Measurements from ENCODE around the gene ARHGEF10L. TPM values are rescaled to one million over a fixed set of nuclear protein-coding genes. Genes with fewer than 3 reads are reported as not detected.

Gene ARHGEF10L
- total RNA-seq, 1 donor, result 16.8 TPM

DNA sequence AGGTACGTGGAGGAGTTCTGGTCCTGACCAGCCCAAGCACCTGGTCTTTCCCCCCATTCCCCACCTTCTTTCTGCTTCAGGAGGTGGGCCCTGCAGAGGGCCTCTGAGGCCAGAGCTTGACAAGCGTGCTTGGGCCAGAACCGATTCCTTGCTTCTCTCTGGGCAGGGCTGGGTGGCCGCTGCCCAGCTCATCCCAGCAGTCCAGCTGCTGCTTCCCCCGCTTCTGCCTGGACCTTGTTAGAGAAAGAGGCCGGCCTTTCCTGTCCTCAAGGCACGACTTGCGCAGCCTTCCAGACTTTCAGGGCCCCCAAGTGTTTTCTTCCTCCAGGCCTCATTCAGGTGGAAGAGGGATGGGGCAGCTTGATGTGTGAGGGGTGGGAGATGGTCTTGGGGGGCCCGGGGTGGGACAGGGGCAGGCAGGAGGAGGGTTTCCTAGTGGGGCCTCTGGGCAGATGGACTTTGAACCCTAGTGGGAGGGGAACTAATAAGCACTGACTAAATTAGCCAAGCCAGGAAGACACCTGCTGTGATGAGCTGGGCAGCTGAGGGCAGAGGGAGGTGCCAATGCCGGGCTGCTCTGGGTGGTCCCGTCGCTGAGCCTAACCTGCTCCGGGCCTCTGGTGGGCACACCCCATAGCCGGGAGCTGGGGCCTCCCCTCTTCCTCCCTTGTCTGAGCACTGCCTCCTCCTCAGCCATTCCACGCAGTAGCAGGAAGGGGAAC is 36.5 kb downstream of the ARHGEF10L start:
- TF ChIP-seq, protein P1, sequence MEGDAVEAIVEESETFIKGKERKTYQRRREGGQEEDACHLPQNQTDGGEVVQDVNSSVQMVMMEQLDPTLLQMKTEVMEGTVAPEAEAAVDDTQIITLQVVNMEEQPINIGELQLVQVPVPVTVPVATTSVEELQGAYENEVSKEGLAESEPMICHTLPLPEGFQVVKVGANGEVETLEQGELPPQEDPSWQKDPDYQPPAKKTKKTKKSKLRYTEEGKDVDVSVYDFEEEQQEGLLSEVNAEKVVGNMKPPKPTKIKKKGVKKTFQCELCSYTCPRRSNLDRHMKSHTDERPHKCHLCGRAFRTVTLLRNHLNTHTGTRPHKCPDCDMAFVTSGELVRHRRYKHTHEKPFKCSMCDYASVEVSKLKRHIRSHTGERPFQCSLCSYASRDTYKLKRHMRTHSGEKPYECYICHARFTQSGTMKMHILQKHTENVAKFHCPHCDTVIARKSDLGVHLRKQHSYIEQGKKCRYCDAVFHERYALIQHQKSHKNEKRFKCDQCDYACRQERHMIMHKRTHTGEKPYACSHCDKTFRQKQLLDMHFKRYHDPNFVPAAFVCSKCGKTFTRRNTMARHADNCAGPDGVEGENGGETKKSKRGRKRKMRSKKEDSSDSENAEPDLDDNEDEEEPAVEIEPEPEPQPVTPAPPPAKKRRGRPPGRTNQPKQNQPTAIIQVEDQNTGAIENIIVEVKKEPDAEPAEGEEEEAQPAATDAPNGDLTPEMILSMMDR (IDR thresholded peaks at IDR 0.05; ENCODE audit: insufficient read depth, low read depth, low read length), result no peak
- no peak overlapping the region for H3K4me3 ChIP-seq (ENCODE audit: low read depth, low read length)
- DNase-seq (ENCODE audit: low read depth), result no peak

DNA sequence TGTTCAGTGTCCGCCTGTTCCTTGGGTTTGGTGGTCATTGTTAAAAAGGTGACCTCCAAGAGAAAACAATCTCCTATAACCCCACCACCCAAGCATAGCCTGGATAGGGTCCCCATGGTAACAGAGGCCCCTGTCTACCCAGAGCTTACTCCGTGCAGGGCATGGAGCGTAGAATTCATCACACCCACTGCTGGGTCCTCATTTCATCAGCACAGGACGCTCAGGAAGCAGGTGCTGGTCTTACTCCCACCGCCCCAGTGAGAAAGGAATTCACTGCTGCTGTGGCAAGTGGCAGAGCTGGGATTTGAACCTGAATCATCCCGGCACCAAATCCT is 37.0 kb downstream of the ARHGEF10L start:
- no peak for DNase-seq (ENCODE audit: low read depth)
- TF ChIP-seq, protein P1 (IDR thresholded peaks at IDR 0.05; ENCODE audit: insufficient read depth, low read depth, low read length), result no peak
- H3K4me3 ChIP-seq (ENCODE audit: low read depth, low read length), result no peak overlapping the region

DNA sequence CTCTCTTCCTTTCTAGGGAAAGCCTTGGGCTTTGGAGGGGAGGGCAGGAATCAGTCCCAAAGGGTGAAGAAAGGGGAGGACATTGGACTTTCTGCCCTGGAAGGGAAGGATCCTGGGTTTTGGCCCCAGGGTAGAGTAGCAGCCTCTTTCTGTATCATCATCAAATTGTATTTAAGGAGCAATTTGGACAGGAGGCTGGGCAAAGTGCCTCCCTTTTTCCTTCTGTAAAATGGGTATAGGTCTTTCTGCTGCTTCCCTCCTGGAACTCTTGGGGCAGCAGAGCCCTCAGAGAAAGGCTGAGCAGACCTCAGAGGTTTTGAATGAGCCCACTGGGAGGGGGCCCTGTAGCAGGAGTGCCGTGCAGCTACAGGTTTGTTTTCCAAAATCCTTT is 38.4 kb downstream of the ARHGEF10L start:
- no peak for DNase-seq (ENCODE audit: low read depth)
- no peak overlapping the region for H3K4me3 ChIP-seq (ENCODE audit: low read depth, low read length)
- TF ChIP-seq, protein P1 (IDR thresholded peaks at IDR 0.05; ENCODE audit: insufficient read depth, low read depth, low read length), result no peak

DNA sequence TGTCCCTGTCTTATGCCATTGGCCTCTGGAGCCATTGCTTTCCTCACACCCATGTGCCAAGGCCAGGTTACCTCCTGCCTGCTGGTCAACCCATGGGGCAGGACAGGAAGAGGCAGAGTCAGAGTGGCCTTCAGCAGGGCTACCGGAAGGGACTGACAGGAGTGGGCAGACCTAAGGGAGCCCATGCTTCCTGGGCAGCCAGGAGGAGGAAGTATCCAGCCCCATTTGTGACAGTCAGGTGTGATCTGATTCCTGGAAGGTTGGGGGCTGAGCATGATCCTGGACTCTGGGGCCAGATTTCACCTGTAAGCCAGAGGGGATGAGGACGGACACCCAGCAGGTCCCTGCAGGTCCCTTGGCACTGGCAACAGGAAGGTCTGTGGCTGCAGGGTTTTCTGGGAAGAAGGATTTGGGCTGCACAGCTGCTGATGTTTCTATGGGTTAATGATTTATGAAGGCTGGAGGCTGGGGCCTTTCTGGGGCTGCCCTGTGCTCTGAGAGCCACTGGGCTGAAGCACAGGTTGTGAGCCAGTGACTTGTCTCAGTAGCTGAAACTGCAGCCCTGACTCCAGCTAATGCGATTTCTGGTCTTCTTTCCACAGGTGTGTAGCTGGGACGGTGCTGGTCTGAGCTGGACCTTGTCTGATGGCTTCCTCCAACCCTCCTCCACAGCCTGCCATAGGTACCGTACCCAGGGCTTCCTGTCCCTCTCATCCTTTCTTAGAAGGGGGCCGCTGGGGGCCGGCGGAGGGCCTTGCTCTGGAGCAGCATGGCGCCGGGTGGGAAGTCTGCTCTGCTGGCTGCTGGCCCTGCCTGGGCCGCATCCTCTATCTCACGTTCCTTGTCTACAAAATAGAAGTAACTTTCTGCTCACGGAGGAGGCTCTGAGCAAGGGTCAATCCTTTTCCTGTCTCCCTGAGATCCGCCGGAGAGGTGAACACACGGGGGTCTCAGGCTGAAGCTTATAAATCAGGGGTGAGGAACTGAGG is 40.7 kb downstream of the ARHGEF10L start:
- H3K4me3 ChIP-seq (ENCODE audit: low read depth, low read length), result no peak overlapping the region
- no peak for DNase-seq (ENCODE audit: low read depth)
- TF ChIP-seq, protein P1 (IDR thresholded peaks at IDR 0.05; ENCODE audit: insufficient read depth, low read depth, low read length), result no peak

DNA sequence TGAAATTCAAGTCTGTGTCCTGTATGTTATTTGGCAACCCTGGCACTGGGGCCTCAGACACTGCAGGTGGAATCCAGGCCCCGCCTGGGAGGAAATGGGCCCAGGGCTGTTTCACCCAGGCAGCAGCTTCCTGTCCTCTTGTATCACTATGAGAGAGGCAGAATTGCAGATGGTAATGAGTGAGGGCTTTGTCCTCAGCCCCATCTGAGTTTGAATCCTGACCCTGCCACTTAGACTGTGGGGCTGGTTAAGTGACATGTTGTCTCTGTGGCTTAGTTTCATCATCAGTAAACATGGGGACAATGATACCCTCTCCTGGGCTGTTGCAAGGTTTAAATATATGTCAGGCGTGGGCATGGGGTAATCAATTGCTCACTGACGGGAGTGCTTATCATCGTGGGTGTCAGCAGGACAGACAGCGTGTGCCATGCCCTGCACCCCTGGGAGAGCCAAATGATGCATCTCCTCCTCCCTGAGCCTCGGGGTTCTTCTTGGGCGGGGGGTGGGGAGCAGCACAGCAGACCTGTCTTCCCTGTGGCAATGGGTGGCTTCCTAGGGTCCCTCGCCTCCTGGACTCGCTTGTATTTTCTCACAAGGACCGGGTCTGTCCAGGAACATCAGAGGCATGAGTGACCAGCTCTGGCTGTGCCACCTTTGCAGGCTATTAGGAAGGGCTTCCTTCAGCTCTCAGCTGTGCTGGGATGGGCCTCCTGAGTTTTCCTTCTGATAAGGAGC is 42.1 kb downstream of the ARHGEF10L start:
- TF ChIP-seq, protein P1 (IDR thresholded peaks at IDR 0.05; ENCODE audit: insufficient read depth, low read depth, low read length), result no peak
- no peak overlapping the region for H3K4me3 ChIP-seq (ENCODE audit: low read depth, low read length)
- no peak for DNase-seq (ENCODE audit: low read depth)

DNA sequence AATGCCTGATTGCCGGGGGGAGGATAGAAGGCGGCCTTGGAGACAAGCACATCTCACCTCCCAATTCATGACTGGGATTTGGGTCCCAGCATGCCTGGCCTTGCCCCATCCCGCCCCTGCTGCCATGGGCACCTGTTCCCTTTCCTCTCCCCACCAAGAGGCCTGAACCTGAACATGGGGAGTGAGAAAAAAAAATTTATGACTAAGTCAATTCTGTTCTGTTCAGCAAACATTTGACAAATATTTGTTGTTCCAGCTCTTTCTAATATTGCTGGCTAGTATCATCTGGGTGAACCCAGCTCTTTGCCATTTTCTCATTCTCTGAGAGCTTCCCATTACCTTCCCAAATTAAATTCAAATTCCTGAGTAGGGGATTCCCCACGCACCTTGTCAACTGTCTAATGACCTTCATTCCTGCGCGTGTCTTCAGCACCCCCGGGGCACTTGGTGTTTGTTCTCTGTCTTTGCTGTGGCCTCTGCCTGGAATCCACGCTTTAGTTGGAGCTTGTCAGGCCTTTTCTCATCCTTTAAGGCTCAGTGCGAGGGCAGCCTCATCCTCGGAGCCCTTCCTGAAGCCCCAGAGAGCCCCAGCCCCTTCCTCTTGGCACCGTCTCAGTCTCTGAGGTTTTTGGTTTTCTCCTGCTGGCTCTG is 42.8 kb downstream of the ARHGEF10L start:
- no peak for DNase-seq (ENCODE audit: low read depth)
- no peak overlapping the region for H3K4me3 ChIP-seq (ENCODE audit: low read depth, low read length)
- TF ChIP-seq, protein P1 (IDR thresholded peaks at IDR 0.05; ENCODE audit: insufficient read depth, low read depth, low read length), result no peak
